ENCODE results near the gene BMP7. TPM values are rescaled to one million over a fixed set of nuclear protein-coding genes. Genes with fewer than 3 reads are reported as not detected.

BMP7 gene
- total and polyA plus RNA-seq, 3 experiments from 2014 or later, result not detected

- Histone ChIP-seq H3K4me1 (ENCODE audit: insufficient read depth, low read length) (no peaks in the 10 kb centered on the region), H3K27ac (ENCODE audit: low read depth, low read length) (no peak overlapping the region), H3K4me3 (ENCODE audit: low read length) (no peak overlapping the region), H3K36me3 (ENCODE audit: insufficient read depth, low read length) (no peaks in the 10 kb centered on the region), H3K9me3 (ENCODE audit: low read length) (no peaks in the 10 kb centered on the region), H3K27me3 (ENCODE audit: insufficient read depth, low read length, poor library complexity, severe bottlenecking) (no peaks in the 10 kb centered on the region)
- DNase-seq, result no peak
- H3K27ac Mint-ChIP-seq, result no peak overlapping the region
- no peak overlapping the region for H3K4me3 Mint-ChIP-seq
- POLR2A ChIA-PET, result no interaction called here
- no peaks in the 10 kb centered on the region for H3K4me1 Mint-ChIP-seq
- no peaks in the 10 kb centered on the region for H3K36me3 Mint-ChIP-seq
- H3K27me3 Mint-ChIP-seq, result peaks cover 4 to 10% of the 10 kb centered on the region in 2 donors
- H3K9me3 Mint-ChIP-seq, result no peaks in the 10 kb centered on the region
- CTCF ChIA-PET, result no interaction called here
Observed at GRCh38 chr20:57134804-57135203, 131.6 kb downstream of the BMP7 start.

GRCh38 chr20:57133926-57134650 lies 132.4 kb downstream of the BMP7 start:
- no peaks in the 10 kb centered on the region for H3K36me3 ChIP-seq (ENCODE audit: insufficient read depth, low read length)
- Mint-ChIP-seq H3K4me1 (no peaks in the 10 kb centered on the region), H3K27me3 (peaks cover 4 to 6% of the 10 kb centered on the region in 2 donors), H3K4me3 (no peak overlapping the region), H3K27ac (no peak overlapping the region), H3K36me3 (no peaks in the 10 kb centered on the region), H3K9me3 (no peaks in the 10 kb centered on the region)
- ChIA-PET CTCF (no interaction called here), POLR2A (no interaction called here)
- no peak overlapping the region for H3K27ac ChIP-seq (ENCODE audit: low read depth, low read length)
- no peaks in the 10 kb centered on the region for H3K27me3 ChIP-seq (ENCODE audit: insufficient read depth, low read length, poor library complexity, severe bottlenecking)
- no peak for DNase-seq
- no peaks in the 10 kb centered on the region for H3K4me1 ChIP-seq (ENCODE audit: insufficient read depth, low read length)
- no peak overlapping the region for H3K4me3 ChIP-seq (ENCODE audit: low read length)
- no peaks in the 10 kb centered on the region for H3K9me3 ChIP-seq (ENCODE audit: low read length)

- no peaks in the 10 kb centered on the region for H3K9me3 ChIP-seq (ENCODE audit: low read length)
- POLR2A ChIA-PET, result no interaction called here
- Mint-ChIP-seq H3K27me3 (peaks cover 4 to 6% of the 10 kb centered on the region in 2 donors), H3K36me3 (no peaks in the 10 kb centered on the region), H3K27ac (no peak overlapping the region), H3K4me1 (no peaks in the 10 kb centered on the region), H3K9me3 (no peaks in the 10 kb centered on the region), H3K4me3 (no peak overlapping the region)
- H3K4me1 ChIP-seq (ENCODE audit: insufficient read depth, low read length), result no peaks in the 10 kb centered on the region
- no peaks in the 10 kb centered on the region for H3K36me3 ChIP-seq (ENCODE audit: insufficient read depth, low read length)
- H3K4me3 ChIP-seq (ENCODE audit: low read length), result no peak overlapping the region
- no peak overlapping the region for H3K27ac ChIP-seq (ENCODE audit: low read depth, low read length)
- CTCF ChIA-PET, result no interaction called here
- DNase-seq, result no peak
- H3K27me3 ChIP-seq (ENCODE audit: insufficient read depth, low read length, poor library complexity, severe bottlenecking), result no peaks in the 10 kb centered on the region
Observed at GRCh38 chr20:57131601-57132391, 134.6 kb downstream of the BMP7 start.

- CTCF ChIA-PET, result no interaction called here
- no peak for DNase-seq
- no peaks in the 10 kb centered on the region for H3K4me1 ChIP-seq (ENCODE audit: insufficient read depth, low read length)
- H3K27me3 ChIP-seq (ENCODE audit: insufficient read depth, low read length, poor library complexity, severe bottlenecking), result no peaks in the 10 kb centered on the region
- POLR2A ChIA-PET, result no interaction called here
- no peaks in the 10 kb centered on the region for H3K36me3 Mint-ChIP-seq
- H3K27ac Mint-ChIP-seq, result no peak overlapping the region
- H3K4me1 Mint-ChIP-seq, result no peaks in the 10 kb centered on the region
- H3K9me3 ChIP-seq (ENCODE audit: low read length), result no peaks in the 10 kb centered on the region
- peaks cover 0 to 2% (median 0%) of the 10 kb centered on the region in 5 donors for H3K9me3 Mint-ChIP-seq
- H3K36me3 ChIP-seq (ENCODE audit: insufficient read depth, low read length), result no peaks in the 10 kb centered on the region
- no peak overlapping the region for H3K4me3 Mint-ChIP-seq
- peaks cover 4 to 6% of the 10 kb centered on the region in 2 donors for H3K27me3 Mint-ChIP-seq
- no peak overlapping the region for H3K4me3 ChIP-seq (ENCODE audit: low read length)
- no peak overlapping the region for H3K27ac ChIP-seq (ENCODE audit: low read depth, low read length)
Observed at GRCh38 chr20:57131077-57131476, 135.4 kb downstream of the BMP7 start.

- Histone ChIP-seq H3K36me3 (ENCODE audit: insufficient read depth, low read length) (no peaks in the 10 kb centered on the region), H3K27me3 (ENCODE audit: insufficient read depth, low read length, poor library complexity, severe bottlenecking) (no peaks in the 10 kb centered on the region), H3K27ac (ENCODE audit: low read depth, low read length) (no peak overlapping the region), H3K4me1 (ENCODE audit: insufficient read depth, low read length) (no peaks in the 10 kb centered on the region), H3K9me3 (ENCODE audit: low read length) (no peaks in the 10 kb centered on the region), H3K4me3 (ENCODE audit: low read length) (no peak overlapping the region)
- no peak for DNase-seq
- ChIA-PET CTCF (no interaction called here), POLR2A (no interaction called here)
- peaks cover 0 to 2% (median 0%) of the 10 kb centered on the region in 5 donors for H3K9me3 Mint-ChIP-seq
- H3K4me1 Mint-ChIP-seq, result no peaks in the 10 kb centered on the region
- no peak overlapping the region for H3K27ac Mint-ChIP-seq
- H3K27me3 Mint-ChIP-seq, result peaks cover 4 to 6% of the 10 kb centered on the region in 2 donors
- no peaks in the 10 kb centered on the region for H3K36me3 Mint-ChIP-seq
- no peak overlapping the region for H3K4me3 Mint-ChIP-seq
Observed at GRCh38 chr20:57130160-57130772, 136.2 kb downstream of the BMP7 start.

GRCh38 chr20:57129303-57129702 lies 137.1 kb downstream of the BMP7 start:
- H3K27ac Mint-ChIP-seq, result no peak overlapping the region
- Histone ChIP-seq H3K4me1 (ENCODE audit: insufficient read depth, low read length) (no peaks in the 10 kb centered on the region), H3K27me3 (ENCODE audit: insufficient read depth, low read length, poor library complexity, severe bottlenecking) (no peaks in the 10 kb centered on the region), H3K4me3 (ENCODE audit: low read length) (no peak overlapping the region), H3K27ac (ENCODE audit: low read depth, low read length) (no peak overlapping the region), H3K9me3 (ENCODE audit: low read length) (no peaks in the 10 kb centered on the region), H3K36me3 (ENCODE audit: insufficient read depth, low read length) (no peaks in the 10 kb centered on the region)
- H3K36me3 Mint-ChIP-seq, result no peaks in the 10 kb centered on the region
- H3K4me3 Mint-ChIP-seq, result no peak overlapping the region
- CTCF ChIA-PET, result no interaction called here
- H3K27me3 Mint-ChIP-seq, result peaks cover 8 to 9% of the 10 kb centered on the region in 2 donors
- H3K9me3 Mint-ChIP-seq, result peaks cover 0 to 2% (median 0%) of the 10 kb centered on the region in 5 donors
- POLR2A ChIA-PET, result no interaction called here
- H3K4me1 Mint-ChIP-seq, result no peaks in the 10 kb centered on the region
- no peak for DNase-seq

GRCh38 chr20:57128044-57128757 lies 138.2 kb downstream of the BMP7 start:
- DNase-seq, result no peak
- Mint-ChIP-seq H3K4me3 (no peak overlapping the region), H3K4me1 (no peaks in the 10 kb centered on the region), H3K27ac (no peak overlapping the region), H3K27me3 (peaks cover 6 to 10% of the 10 kb centered on the region in 2 donors), H3K36me3 (no peaks in the 10 kb centered on the region), H3K9me3 (peaks cover 0 to 2% (median 0%) of the 10 kb centered on the region in 5 donors)
- CTCF ChIA-PET, result no interaction called here
- no peaks in the 10 kb centered on the region for H3K9me3 ChIP-seq (ENCODE audit: low read length)
- H3K4me1 ChIP-seq (ENCODE audit: insufficient read depth, low read length), result no peaks in the 10 kb centered on the region
- no peaks in the 10 kb centered on the region for H3K36me3 ChIP-seq (ENCODE audit: insufficient read depth, low read length)
- POLR2A ChIA-PET, result no interaction called here
- no peak overlapping the region for H3K27ac ChIP-seq (ENCODE audit: low read depth, low read length)
- no peaks in the 10 kb centered on the region for H3K27me3 ChIP-seq (ENCODE audit: insufficient read depth, low read length, poor library complexity, severe bottlenecking)
- no peak overlapping the region for H3K4me3 ChIP-seq (ENCODE audit: low read length)
